CD1c-positive myeloid dendritic cell (primary cell): ENCODE data around the gene ERFL.
"Not testable (repeated sequence)": the region's sequence is repeated elsewhere in the genome, so short reads cannot be mapped to it uniquely, and the experiment has no call there.

ENCODE experiments used
- DNase-seq: peaks from one replicate; pipeline ENCODE4 v3.0.0-alpha.2; 2016; ENCODE audit errors: extremely low spot score

Gene ERFL

DNA sequence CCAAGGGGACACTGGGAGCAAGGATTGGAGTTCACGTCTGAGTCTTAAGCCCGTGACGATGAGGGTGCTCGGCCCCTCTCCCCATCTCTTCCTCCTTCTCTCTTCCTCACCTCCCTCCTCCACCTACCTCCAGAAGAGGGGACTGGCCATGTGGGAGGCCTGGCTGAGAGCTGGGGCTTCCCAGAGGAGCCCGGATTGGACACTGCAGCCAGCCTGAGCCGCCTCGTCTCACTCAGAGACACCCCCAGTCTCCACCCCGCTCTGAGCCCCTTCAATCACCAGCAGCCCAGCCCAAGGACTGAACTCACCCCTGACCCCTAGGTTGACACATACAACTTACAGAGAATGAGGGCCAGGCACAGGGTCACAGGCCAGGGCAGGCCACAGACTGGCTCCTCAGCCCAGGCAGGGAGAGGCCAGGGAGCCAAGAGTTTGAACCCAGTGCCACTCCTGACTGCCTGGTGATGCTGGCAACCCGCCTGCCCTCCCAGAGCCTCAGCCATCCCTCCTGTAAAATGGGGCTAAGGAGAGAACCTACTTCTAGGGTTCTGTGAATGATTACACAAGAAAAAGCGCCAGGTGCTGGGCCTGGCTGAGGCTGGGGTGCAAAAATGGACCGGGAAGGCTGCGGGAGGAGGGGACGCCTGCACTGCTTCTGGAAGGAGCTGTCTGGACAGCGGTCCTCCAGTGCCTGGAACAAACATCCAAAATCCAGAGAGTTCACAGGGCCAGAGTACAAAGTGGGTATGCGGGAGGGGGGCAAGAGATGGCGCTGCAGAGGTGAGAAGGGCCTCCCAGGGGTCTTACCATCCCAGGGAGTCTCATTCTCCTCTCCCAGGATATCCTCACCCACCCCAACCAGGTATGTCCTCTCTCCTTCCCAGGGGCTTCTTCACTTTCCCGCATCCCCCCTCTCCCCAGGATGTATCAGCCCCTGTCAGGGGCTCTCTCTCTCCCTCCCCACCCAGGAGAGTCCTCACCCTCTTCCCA, 50.0 kb downstream of the ERFL start:
- DNase-seq, result peak; percentile 38

DNA sequence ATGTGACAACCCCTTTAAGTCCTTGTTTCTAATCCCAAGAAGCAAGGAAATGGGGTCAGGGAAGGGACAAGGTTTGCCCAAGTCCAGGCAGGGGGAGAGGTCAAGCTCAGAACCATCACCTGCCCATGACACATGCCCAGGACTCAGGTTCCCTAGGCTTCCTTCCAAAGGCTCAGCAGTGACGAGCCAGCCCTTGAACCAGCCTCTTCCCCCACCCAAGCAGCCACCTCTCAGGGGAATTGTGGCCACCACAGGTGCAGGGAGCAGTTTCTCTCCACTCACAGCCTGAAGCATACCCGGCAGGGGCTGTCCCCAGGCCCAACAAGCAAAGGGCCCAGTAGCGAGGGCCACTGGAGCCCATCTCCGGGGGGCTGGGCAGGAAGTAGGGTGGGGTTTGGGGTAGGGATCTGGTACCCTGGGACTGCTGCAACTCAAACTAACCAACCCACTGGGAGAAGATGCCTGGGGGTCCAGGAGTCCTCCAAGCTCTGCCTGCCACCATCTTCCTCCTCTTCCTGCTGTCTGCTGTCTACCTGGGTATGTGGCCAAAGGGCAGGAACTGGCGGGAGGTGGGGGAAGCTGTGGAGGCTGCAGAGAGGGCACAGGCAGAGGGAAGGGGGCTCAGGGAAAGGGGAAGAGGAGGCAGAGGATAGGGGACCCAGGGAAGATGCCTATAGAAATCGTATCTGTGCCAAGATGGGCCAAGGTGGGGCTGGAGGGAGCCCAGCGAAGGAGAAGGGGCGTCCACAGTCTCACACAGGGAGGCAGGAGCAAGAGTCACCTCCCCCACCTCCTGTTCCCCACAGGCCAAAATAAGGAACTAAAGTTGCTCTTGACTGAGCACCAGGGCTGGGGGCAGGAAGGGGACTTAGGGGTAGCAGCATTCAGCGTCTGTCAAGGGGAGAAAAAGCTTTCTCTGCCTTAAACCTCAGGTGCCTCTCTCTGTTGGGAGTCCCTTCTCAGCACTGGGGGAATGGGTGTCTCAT, 51.1 kb downstream of the ERFL start, which contains the start of gene CD79A:
CD79A (plus strand) TSS at position 433 of the 986 bp plus-strand sequence; CDS start at position 459, 26 bp downstream.
- peak; percentile 51 for DNase-seq

DNA sequence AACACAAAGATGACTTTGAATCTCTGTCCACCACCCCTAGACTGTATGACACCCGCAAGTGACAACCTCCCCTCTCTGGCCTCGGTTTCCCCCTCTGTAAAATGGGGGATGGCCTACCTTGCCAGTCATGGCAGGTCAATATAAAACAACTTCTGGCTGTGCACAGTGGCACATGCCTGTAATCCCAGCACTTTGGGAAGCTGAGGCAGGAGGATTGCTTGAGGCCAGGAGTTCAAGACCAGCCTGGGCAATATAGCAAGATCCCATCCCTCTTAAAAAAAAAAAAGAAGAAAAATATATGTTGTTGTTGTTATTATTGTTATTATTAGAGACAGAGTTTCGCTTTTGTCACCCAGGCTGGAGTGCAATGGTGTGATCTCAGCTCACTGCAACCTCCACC, 52.3 kb downstream of the ERFL start:
- not testable (repeated sequence) for DNase-seq

DNA sequence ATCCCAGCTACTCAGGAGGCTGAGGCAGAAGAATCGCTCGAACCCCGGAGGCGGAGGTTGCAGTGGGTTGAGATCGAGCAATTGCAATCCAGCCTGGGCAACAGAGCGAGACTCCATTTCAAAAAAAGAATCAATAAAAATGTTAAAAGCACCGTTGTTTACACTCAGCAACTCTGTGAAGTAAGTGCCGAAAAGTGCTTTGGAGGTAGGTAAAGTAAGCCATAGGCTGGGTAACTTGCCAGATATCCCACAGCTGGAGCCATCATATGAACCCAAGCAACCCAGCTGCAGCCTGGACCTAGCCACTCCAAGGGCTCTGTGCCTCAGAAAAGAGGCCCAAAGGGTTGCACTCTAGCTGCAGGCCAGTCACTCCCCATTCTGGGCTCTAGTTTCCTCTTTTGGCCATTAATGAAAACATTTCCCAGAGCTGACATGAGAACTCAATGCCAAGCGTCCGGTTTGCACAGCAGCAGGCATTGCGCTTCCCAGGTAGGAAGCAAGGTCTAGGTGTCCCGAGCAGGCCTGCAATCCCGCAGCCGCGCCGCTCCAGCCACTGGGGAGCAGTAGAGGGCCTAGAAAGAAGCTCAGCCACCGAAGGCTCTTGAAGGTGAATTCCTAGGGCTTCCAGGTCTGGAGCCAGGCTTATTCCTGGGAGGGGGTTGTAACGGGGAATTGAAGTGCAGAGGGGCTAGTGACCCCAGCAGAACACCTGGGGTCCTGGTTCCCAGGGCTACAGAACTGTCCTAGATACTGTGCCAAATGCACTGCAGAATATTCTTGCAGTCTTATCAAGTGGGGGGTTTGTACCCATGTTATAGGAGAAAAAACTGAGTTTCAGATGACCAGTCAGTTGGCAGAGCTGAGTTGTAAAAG, 55.2 kb downstream of the ERFL start:
- peak; percentile 57 for DNase-seq

DNA sequence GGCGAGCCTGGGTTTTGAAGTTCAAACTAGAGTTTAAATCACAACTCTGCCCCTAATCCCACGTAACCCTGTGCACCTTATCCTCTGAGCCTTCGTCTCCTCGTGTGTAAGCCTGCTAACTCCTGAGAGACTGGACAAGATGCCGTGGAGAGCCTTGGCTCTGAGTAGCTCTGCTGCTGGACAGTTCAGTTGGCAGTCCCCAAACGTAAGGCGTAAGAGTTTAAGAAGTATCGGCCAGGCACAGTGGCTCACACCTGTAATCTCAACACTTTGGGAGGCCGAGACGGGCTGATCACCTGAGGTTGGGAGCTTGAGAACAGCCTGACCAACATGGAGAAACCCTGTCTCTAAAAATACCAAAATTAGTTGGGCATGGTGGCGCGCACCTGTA, 55.9 kb downstream of the ERFL start:
- no peak for DNase-seq

DNA sequence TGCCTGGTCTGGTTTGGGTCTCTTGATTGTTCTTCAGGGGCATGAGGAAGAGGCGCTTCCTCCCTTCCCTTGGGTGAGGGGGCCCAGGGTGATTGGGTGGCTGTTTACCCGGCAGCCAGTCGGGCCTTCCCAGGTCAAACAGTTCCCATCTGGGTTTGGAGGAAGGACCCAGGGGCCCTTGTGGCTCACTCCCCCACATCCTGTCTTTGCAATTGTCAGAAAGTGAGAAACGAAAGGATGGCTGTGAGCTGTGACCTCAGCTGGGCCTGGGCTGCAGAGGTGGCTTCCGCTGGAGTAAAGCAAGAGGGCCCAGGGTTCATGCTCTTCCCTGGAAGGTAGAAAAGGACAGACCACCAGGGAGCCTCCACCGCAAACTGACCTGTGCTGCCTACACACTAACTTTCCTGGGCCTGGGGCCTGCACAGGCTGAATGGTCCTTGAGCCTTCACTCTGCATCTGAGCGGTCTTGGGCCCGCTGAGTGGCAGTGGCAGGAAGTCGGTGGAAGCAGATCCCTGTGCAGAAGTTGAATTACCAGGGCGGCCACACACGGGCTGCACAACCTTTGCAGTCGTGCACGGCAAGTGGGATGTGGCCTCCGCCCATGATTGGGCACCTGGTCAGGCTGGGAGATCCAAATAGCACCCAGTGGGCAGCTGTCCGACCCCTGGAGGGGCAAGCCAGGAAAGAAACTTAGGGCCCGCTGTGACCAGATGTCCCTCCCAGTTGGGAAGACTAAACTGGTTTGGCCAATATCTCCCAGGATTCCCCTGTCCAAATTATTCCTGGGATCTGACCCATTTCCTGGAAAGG, 56.5 kb downstream of the ERFL start:
- DNase-seq, result peak; percentile 74

DNA sequence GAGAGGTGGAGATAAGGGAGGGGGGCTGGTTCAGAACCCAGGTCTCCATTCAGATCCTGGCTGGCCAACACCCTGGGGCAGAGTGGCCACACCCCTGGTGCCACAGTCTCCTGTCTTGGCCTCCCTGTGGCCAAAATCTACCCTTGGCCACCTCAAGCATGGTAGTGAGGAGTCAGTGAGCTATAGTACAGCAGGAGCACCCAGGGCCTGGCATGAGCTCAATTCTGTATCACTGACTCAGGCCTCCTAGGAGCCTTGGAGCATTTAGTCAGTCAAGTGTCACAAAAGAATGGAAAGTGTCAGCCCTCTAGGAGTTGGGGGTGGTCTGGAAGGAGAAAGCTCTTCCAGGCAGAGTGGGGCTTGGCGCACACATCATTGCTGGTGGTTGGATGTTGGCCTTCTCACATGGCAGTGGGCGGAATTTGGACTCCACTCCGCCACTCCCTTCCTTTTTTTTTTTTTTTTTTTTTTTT, 57.8 kb downstream of the ERFL start:
- DNase-seq, result no peak

DNA sequence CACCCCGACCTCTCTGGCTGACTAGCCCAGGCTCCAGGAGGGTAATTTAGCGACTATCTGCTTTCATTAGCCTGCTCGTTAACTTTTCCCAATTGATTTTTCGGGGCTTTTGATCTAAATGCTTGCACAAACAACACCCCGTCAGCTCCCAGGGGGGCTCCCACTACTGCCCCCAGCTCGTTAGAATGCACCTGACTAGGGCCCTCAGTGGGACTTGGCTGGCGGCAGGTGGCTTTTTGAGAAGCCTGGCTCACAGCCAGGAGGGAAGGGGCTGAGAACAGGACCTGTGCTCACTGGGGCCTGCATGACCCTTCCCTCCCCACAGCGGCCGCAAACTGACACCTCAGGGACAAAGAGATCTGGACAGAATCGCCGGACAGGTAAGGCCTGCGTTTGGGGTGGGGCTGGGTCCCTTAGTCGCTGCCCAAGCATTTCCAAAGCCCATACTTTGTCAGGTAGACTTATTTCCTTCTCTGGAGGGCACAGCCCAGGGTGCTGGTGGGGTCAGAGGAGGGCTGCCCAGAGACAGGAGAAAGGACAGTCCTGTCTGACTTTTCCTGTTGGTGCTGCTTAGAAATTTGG, 58.8 kb downstream of the ERFL start:
- DNase-seq, result no peak

DNA sequence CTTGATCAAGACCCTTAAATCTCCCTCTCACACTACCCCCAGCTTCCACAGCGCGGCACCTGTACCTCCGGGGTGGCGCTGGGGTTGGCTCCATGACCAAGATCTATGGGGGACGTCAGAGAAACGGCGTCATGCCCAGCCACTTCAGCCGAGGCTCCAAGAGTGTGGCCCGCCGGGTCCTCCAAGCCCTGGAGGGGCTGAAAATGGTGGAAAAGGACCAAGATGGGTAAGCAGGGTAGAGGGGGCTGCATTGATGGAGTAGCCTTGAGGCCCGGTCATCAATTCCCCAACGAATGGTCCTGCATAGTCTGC, 59.3 kb downstream of the ERFL start:
- DNase-seq, result no peak

DNA sequence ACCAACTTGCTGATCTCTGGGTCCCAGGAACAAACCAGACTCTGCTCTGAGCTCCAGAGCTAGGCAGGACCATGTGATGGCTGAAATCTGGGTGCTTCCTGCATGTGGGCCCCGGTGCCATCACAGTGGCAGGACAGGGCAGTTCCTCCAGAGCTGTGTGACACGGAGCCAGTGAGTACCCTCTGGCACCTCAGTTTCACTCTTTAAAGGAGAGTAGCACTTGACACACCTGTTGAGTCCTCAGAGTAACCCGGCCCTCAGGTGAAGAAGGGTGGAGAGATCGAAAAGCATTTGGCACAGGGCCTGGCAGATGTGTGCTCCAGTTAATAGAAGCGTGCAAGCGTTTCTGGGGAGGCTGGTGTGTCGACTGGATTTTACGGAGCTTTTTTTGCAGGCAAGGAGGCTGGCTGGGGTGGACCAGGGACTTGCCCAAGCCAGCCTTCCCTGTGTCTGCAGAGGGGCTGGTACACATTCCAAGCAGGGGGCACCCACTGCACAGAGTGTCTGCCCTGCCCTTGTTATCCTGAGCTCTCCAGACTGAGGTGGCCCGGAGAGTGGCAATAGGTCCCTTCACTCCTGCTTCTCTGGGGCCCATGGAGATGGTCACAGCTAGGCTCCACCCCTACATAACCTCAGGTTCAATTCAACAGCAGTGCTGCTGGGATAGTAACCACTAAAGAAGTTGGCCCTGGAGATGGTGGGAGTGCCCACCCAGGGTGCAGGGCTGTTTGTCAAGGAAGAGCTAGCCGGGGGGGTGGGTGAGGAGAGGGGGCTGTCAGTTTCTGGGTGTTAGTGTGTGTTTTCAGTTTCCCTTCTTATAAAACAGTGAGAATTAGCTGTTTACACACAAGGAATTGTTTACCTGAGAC, 59.9 kb downstream of the ERFL start:
- DNase-seq, result no peak

DNA sequence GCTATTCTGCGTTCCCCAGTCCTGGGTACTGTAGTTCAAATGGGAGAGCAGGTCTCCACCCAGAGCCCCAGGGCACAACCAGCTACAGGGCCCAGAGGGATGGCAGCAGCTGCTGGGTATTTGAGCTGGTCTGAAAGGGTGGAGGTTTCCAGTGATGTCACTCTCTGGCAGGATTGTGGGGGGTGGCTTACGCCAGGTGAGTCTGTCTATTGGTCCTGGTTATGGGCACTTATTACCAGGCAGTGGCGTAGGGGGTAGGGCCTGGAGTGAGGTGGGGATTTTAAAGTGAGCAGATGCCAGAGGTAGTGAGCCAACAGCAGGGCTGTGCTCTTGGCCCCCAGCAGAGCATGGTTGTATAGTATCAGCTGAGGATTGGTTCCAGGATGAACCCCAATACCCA, 62.0 kb downstream of the ERFL start:
- no peak for DNase-seq

DNA sequence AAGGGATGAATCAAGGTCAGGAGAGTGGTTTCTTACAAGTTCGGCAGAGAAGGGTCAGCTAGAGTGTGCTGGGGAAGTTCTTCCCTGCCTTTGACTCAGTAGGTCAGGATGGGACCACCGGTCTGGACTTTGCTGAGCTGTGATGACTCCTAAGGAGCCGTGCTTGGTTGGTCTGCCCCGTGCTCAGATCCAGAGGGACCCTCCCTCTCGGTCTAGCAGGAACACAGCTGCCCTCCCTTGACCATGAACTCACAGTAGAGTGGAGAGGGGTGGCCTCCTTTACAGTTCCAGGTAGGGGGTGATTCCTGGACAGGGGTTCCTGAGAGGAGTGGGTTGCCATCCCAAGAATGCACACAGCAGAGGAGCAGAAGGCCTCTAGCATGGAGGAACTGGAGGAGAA, 63.9 kb downstream of the ERFL start:
- DNase-seq, result no peak

DNA sequence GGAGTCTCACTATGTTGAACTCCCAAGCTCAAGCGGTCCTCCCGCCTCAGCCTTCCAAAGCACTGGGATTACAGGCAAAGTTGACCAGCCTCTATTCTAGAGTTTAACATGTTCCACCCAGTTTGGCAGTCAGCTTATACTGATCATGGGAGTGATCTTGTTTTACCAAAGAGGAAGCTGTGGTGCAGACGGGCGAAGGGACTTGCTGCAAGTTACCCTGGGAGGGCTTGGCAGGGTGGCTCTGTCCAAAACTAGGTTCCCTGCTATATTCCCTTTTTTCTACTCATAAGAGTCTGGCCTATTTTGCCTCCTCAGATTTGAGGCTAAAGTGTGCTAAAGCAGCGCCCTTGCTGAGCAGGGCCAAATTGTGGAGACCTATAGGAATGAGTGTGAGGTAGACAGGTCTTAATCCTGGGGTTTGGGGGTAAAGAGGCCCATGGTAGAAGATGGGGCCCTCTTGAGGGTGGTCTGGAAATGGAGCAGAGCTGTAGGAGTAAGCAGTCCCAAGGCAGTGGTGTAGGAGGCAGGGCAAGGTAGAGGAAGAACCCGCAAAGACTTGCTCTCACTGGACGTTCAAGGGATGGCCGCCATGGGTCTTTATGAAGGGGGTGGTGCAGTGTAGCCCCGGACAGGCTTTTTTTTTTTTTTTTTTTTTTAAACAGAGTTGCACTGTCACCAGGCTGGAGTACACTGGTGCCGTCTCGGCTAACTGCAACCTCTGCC, 64.9 kb downstream of the ERFL start:
- no peak for DNase-seq

DNA sequence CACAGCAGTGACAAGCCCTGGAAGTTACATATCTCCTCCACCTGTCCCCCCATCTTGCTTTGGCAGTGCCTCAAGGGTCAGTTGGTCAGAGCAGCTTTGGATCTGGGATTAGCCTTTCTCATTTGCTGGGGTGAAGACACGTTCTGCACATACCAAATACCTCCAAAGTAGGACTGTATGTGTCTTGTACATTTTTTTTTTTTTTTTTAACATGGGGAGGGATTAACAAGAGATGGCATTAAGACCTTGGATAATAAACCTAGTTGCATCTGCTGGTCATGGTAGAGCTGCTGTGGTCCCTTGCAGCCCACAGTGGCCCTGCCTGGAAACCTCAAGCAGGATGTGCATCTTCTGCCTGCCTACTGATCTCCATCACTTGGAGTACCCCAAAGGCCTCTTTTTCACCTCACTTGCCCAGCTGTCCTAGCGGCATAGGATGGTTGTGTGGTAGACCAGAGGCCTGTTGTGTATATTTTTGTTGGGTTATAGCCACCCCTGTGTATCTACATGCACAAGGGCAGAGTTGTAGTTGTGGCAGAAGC, 65.7 kb downstream of the ERFL start:
- no peak for DNase-seq

DNA sequence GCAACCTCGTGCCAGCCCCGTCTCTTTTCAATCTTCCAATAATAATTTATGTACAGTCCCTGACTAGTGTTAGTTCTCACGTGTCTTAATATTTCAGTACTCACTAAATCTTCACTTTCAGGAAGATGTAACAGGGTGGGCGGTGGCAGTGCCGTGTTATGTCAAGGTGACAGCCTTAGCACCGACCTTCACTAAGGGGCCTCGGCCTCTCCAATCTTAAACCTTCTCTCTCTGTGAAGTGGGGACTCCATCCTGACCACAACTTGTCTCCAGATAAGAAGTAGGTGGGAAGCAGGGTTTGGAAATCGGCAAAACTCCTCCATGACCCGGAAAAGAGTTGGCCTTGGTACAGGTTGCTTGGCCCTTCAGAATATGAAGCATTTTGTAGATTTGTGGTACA, 66.4 kb downstream of the ERFL start:
- DNase-seq, result no peak

DNA sequence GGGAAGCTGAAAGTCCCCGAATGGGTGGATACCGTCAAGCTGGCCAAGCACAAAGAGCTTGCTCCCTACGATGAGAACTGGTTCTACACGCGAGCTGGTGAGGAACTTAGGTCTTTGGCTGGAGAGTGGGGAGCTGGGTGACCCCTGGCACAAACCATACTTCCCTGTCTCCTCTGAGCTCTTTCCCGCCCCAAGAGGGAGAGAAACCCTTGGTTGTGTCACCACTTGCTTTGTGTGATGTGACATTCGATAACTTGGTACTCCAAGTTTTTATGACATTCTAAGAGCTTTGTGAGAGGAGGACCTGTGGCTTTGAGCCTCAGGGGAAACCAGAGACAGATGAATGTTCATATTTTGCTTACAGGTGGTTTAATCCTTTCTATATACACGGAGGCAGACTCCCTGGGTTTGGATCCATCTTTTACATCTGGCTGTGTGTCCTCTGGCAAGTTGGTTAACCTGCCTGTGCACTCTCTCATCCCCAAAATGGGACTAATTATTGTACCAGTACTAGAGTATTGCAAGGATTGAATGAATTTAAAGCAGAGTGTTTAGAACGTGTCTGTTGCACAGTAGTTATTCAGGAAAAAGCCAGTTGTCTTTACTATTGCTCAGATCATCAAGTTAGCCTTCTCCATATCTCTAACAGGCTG, 67.0 kb downstream of the ERFL start:
- peak; percentile 29 for DNase-seq

DNA sequence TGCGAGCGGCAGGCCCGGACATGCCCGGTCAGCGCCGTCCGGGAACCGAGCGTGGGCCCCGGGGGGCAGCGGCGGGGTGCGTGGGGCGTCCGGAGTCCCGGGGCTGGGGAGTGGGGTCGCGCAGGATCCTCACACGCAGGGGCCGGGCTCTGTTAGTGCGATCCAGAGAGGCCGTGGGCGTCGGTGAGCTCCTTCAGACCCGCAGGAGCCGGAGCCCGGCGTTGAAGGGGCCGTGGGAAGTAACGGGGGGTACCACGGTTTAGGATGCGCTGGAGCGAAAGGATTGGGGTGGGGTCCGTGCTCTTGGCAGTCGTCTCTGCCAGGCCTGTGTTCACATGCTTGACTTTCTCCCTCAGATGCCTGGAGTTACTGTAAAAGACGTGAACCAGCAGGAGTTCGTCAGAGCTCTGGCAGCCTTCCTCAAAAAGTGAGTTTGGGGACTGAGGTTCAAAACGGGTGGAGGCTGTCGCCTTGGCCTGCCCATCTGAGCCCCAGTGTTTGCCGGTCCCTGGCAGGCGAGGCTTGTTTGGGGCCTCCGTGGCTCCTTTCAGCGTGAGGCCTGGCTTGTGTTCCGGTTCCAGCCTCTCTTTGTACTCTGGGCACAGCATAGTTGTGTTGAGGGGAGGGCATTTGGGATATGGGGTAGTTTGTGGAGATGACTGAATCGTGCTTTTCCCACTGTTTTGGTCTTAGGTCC, 67.7 kb downstream of the ERFL start:
- DNase-seq, result peak; percentile 28
